Tongue (tissue), 2 donors: ENCODE results near the gene UBE2L3. TPM values are rescaled to one million over a fixed set of nuclear protein-coding genes. Genes with fewer than 3 reads are reported as not detected.
"Not testable (repeated sequence)": the region's sequence is repeated elsewhere in the genome, so short reads cannot be mapped to it uniquely, and the experiment has no call there.

Experiments
- DNase-seq: peaks from one replicate; pipeline ENCODE4 v3.0.0-alpha.2; 2015
- total RNA-seq: library from RNA; depleted of rRNA; stranded (reverse); fragments of >200 nt; gene quantifications from one replicate; pipeline ENCODE4 v1.2.3, GENCODE V29; 2014

UBE2L3 gene
- total RNA-seq, 1 donor from 2014 or later, result 27.9 TPM

DNA sequence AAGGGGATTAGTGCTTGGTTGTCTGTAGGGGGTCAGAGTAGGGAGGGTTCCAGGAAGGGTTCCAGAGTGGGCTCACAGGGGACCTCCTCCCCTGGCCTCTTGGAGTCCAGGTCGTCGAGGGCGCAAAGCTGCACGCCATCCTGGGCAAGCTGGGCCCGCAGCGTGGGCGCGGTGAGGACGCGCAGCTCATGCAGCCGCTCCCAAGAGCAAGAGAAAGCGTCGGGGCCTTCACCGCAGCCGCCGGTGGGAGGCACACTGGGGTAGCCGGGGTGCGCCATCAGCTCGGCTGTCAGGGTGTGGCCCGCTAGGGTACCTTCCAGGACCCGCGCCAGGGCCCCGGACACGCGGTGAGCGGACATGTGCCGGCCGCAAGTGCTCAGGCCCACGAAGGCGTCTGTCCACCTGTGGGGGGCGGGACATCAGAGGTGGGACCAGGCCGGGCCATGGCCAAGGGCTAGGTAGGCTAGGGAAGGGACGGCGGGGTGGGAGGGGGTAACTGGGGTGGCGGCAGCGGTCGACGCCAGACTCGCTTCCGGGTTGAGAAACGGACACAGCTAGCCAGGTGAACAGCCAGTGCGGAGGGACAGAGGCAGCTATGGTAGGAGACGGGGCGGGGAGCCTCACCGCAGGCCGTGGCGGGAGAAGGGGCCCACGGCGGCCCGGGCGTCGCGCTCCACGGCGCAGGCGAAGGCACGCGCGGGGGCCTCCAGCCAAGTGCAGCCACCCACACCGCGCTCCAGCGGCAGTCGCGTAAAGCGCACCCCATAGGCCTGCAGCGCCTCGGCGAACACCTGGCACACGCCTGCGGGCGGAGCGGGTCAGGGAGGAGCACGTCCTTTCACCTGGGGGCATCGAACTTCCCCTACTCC is 61.1 kb downstream of the UBE2L3 start:
- no peak for DNase-seq

DNA sequence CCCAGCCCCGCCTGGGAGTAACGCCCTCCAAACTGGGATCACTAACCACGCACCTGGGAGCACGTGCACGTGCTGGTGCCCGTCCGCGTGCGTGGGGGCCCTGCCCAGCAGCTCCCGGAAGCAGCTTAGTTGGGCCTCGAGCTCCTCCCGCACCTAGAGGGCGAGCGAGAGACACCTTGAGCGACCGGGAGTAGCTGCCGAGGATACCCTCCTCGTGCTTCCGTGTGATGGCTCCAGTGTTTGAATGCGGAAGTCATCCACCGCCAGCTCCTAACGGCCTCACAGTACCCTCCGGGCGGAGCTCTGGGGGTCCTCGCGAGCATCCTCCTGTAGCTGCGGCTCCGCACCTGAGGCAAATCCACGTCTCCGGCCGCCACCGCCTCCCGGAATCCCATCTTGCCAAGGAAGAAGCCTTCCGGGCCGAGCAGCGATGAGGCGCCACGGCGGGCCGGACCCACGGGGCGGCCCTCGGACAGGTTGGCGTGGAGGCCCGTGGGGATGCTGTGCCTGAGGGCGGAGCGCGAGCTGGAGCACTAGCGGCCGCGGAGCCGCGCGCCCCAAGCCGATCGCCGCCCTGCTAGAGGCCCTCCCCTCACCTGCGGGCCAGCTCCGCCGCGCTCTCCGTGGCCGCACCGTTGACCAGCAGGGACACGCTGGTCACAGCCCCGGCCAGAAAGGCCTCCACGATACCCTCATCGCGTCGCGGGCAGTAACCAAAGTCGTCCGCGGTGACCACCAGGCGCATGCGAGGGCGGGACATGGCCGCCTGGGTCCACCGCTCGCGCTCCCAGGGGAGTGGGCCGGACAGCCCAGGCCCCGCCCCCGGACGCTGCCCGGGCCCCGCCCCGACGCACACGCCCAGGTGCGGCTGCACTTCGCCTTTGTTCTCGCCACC is 62.0 kb downstream of the UBE2L3 start, which contains the start of gene YDJC:
Gene YDJC (minus strand): TSS at position 768 of the 895 bp plus-strand sequence. CDS start 8 bp downstream, at position 760.
- DNase-seq, result peak; percentile 95

DNA sequence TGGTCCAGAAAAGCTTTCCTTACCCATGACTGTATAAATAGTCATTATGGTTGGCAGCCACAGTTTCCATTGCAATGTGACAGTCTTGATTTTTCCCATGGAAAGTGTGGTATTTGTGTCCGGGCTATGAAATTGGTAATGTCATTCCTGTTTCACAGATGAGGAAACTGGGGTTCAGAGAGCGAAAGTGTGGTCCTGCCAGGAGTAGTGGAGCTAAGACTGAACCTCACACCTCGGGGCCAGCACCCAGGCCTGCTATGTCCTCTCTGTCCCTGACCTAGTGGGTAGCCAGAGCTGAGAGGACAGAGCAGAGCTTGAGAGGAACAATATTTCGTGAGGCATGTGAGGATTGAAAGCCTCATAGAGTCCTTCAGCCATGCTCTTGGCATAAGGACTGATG is 63.5 kb downstream of the UBE2L3 start:
- no peak for DNase-seq

DNA sequence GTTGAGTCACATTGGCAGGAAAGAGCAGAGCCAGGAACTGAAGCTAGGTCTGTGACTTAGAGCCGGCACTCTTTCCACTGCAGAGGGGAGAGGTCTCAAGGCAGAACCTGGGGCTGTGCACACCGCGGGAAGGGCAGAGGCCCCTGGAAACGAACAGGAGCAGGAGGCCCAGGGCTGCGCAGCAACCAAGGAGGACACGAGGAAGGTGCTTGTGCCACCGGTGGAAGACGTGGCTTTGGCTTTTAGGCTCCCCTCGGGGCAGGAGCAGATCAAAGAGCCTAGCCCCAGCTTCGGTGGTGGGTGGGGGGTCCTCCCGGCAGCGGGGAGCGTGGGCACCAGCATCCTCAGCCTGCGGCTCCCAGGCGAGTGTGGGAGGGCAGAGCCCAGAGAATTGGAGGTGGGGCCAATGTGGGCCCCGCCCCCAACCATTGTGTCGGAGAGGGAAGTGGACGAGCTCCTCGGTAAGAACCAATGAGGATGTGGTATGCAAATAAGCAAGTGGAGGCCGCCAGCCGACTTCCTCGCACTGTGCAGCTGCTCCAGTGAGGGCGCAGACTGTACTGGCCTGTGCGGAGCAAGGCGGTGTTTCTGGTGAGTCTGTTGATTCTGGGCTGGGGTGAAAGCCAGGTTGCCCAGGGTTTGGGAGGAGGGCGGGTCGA is 64.9 kb downstream of the UBE2L3 start, which contains the start of gene CCDC116:
Gene CCDC116 (plus strand): TSS at position 524 of the 659 bp plus-strand sequence. CDS start 422 bp downstream, outside the sequence.
- DNase-seq, result no peak

DNA sequence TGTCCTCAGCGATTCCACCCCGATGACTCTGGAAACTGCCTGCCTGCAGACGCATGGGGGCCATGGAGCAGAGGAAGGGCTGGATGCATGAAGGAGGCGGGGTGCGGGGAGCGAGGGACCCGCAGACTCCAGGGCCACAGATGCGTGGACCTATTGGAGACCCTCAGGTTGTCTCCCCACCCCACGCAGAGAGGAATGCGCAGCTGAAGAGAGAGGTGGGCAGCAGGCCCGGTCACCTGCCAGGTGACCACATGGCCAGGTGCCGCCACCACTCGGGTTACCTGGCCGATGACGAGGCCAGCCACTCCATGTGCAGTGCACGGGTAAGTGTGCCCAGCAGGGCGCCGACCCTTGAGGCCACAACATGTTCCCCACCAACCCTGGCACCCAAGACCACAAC is 65.4 kb downstream of the UBE2L3 start:
- no peak for DNase-seq

DNA sequence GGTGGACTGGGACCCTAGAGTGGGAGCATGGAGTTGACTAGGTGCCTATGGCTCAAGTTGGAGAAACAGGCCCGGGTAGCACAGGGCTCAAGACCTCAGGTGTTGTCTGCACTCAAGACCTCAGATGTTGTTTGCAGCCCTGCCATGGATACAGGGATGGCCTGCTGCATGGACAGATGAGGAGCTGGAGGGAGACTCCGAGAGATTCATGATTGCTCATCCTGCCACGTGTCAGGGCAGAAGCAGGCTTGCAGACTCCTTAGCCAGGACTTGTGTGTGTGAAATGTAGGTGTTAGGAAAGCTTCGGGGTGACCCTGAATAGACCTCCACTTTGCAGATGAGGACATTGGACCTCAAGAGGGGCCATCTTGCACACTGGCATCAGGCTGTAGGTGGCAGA is 66.0 kb downstream of the UBE2L3 start:
- no peak for DNase-seq

DNA sequence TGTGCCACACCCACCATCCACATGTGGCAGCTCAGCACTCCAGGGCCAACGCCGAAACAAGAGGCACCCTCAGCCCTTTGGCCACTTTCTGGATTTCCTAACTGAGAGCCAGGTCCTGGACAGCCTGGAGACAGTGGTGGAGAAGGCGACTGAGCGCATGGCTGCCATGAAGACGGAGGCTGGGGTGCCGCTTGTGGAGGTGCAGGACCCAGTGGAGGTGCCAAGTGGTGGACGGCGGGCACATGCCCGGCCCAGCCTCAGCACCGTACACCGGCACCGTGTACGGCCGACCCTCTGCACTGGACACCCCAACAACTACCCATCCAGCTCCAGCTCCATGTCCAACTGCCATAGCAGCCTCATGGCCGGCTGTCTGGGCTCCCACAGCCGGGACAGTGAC is 66.6 kb downstream of the UBE2L3 start:
- no peak for DNase-seq

DNA sequence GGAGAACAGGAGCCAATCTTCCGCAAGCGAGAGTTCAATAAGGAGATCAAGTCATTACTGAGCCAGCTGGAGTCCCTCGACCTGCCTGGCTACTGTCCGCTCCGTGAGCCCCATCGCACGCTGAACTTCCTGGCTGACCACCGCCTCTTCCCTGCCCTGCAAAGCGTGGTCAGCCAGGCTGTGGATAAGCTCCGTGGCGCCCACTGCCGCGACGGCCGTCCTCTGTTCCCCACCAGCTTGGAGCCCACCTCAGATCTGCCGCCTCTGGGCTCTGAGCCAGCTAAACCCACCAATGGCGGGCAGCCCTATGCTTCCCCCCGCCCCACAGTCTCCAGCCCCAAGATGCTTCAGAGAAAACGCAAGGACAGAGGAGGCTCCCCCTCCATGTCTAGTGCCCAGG is 67.3 kb downstream of the UBE2L3 start:
- no peak for DNase-seq

DNA sequence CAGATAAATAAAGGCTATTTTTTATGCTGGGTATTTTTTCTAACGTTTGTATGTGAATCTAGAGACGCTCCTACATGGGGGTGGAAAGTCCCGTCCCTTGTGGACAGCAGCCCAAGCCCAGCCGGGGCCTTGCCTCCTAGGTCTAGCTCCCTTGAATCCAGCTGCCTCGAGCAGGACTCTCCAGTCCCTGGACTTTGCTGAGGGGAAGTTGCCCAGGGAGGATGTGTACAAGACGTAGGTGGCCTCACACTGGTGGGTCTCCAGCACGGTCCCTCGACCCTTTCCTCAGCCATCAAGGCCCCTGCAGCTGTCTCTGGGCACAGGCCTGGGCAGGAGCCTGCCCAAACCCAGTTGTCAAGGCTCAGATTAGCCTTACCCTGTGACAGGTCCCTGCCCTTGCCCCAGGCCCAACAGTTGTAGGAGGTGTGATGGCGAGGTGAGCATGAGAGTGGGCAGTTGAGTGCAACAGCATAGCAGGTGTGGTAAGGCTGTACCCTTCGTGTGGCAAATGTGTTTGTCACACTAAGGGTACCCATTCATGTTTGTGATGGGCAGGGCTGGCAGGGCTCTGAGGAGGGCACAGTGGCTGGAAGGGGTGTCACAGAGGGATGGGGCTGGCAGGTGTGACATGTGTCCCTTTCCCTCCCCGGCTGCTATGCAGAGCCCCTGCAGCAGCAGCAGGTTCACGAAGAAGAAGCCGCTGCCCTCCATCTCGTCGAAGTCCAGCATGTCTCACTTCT is 68.4 kb downstream of the UBE2L3 start:
- no peak for DNase-seq

DNA sequence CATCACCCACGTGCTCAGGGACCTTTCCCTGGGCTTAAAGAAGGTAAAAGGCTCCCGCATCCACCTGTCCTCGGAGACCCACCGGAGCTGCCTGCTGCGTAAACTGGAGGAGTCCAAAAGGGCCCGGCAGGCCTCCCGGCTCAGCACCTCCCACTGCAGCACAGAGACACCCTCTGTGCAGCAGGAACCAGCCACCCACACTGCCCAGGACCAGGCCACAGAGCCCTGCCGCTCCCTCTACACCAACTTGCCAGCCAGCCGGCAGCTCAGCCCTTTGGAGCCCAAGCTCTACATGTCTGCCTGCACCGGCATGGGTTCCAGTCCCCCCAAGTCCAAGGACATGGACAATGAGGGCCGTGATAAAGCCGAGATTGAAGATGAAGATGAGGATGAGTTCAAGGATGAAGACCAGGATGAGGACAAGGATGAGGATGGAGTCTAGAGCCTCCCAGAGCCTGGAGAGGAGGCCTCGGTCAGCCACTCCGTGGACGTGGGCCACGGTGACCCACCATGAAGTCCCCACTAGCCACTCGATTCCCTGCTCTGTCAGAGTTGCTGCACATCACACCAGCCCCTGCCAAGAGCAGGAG is 69.2 kb downstream of the UBE2L3 start:
- DNase-seq, result no peak

DNA sequence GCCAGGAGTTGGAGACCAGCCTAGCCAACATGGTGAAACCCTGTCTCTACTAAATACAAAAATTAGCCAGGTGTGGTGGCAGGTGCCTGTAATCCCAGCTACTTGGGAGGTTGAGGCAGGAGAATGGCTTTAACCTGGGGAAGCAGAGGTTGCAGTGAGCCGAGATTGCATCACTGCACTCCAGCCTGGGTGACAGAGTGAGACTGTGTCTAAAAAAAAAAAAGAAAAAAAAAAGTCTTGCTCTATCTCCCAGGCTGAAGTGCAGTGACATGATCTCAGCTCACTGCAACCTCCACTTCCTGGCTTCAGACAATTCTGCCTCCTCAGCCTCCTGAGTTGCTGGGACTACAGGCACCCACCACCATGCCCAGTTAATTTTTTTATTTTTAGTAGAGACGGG is 69.9 kb downstream of the UBE2L3 start:
- not testable (repeated sequence) for DNase-seq

DNA sequence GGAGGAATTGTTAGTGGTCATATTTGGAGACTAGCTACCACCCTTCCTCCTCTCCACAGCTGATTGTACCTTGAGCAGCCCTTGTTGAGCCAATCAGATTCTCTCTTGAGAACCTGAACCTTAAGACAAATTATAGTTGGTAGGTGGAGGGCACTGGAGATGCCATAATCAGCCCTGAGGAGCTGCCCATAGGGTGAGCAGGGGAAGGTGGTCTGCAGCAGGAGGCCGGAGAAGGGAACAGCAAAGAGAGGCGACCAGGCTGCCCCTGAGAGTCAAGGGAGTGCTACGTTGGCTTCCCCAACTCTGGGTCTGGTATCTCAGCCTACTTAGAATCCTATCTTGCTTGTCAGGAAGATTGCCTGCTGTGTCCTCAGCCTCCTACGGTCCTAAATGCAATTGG is 71.8 kb downstream of the UBE2L3 start:
- no peak for DNase-seq

DNA sequence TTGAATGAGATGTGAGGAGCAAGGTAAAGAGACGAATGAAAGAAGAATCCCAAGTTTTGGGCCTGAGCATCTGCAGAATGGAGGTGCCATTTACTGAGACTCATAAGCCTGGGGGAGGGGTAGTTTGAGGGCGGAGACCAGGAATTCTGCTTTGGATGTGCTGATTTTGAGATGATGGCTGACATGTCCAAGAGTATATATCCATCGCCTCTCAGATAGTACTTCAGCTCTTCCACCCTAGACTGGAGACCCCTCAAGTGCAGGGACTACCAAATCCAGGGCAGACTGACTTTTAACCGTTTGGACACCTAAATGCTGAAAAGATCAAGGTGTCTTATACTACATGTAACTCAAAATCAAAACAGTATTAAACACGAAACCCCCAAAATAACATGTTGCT is 73.3 kb downstream of the UBE2L3 start:
- no peak for DNase-seq

DNA sequence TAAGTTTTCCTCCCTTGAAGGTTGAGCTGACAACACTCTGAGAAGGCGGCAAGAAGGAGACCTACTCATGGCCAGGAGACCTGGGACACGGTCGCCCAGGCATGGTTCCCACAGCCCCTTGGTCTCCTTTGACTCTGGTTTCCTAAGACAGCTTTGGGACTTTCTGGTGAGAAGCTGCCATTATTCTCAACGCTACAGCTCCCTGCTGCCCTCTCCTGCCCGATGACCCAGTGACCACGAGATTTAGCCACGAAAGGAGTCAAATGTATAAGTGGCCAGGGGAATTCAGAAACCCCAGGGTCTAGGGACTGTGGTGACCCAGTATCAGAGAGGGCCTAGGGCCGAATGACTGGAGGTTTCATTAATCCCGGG is 73.9 kb downstream of the UBE2L3 start:
- peak; percentile 41 for DNase-seq

DNA sequence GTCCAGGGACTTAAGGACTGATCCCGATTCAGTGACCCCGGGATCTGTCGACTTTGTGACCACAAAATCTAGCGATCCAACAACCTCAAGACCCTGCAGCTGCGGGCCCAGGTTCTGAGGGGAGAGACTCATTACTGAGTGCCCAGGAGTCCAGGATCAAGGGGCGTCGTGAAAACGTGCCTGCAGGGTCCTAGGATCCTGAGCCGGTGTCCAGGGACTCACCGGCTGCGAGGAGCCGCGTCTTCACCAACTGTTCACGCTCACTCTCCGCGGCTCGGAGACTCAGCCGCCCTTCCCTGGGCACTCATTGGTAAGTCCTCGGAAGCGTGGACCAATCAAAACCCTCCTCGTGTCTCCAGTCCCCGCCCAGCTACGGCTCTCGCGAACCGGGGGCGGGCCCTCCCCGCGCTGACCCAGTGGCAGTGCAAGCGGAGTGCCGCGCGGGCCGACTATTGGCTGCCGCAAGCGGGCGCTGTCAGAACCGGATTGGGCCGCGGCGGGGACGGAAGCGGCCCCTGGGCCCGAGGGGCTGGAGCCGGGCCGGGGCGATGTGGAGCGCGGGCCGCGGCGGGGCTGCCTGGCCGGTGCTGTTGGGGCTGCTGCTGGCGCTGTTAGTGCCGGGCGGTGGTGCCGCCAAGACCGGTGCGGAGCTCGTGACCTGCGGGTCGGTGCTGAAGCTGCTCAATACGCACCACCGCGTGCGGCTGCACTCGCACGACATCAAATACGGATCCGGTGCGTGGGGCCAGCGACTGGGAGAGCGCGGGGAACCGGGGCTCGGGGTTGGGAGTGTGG is 74.5 kb downstream of the UBE2L3 start, which contains the start of gene SDF2L1:
Gene SDF2L1 (plus strand): TSS at position 514 of the 795 bp plus-strand sequence. CDS start 35 bp downstream, at position 549.
- DNase-seq, result peak; percentile 99

DNA sequence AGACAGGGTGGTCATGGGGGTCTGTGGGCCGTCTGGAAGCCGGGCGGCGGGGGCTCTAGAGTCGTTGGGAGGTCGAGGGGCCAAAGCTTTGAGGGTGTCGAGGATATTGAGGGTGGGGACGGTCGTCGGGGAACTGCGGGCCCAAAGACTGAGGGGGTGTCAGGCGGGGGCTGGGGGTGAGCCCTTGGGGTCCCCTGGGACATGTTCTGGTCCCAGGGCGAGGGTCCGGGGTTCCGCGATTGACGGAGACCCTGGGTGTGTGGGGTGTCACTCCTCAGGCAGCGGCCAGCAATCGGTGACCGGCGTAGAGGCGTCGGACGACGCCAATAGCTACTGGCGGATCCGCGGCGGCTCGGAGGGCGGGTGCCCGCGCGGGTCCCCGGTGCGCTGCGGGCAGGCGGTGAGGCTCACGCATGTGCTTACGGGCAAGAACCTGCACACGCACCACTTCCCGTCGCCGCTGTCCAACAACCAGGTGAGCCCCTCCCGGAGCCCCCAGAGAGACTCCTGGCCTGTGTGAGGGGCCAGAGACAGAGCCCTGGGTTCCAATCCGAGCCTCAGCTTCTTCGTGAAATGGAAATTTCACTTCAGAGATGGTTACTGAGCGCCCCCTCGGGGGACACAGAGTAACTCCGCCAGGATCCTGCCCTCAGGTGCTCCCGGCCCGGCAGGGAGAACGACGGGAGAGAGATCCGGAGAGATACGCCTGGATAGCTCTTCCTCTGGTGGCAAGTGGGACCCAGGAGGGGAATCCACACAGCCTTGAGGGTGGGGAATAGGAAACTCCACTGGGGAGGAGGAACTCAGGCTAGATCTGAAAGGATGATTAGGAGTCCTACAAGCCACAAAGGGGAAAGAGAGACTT is 75.3 kb downstream of the UBE2L3 start:
- peak; percentile 64 for DNase-seq

DNA sequence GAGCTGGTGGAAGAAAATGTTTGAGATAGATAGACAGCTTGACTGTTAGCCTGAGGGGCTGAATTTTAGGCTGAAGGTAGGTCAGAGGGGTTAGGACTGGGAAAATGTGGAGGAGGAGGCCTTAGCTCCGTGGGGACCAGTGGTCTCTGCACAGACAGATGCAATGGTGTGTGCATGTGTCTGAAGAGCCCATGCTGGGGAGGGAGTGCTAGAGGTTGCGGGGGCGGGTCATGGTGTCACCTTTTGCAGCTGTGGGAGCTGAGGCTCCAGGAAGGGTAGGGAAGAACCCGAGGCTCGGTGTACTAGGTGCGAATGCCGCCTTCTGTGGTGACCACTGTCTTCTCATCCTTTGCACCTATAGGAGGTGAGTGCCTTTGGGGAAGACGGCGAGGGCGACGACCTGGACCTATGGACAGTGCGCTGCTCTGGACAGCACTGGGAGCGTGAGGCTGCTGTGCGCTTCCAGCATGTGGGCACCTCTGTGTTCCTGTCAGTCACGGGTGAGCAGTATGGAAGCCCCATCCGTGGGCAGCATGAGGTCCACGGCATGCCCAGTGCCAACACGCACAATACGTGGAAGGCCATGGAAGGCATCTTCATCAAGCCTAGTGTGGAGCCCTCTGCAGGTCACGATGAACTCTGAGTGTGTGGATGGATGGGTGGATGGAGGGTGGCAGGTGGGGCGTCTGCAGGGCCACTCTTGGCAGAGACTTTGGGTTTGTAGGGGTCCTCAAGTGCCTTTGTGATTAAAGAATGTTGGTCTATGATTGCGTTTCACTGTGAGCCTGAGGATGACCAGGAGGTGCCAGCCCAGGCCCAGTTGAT is 76.2 kb downstream of the UBE2L3 start:
- DNase-seq, result no peak

DNA sequence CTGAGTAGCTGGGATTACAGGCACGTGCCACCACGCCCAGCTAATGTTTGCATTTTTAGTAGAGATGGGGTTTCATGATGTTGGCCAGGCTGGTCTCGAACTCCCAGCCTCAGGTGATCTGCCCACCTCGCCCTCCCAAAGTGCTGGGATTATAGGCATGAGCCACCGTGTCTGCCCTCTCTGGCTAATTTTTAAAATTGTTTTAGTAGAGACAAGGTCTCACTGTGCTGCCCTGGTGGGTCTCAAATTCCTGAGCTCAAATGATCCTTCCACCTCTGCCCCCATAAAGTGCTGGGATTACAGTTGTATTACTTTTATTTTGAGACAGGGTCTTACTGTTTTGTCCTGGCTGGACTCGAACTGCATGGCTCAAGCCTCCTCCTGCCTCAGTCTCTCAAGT is 78.0 kb downstream of the UBE2L3 start:
- not testable (repeated sequence) for DNase-seq
